ENCODE results near the gene FRMD5.

- no peak for TF ChIP-seq CTCF (IDR thresholded peaks at IDR 0.05)
- no peak for TF ChIP-seq POLR2A (IDR thresholded peaks at IDR 0.05)
These were observed 41.7 kb downstream of the FRMD5 start for GRCh38 chr15:44153352-44153751.
